Hepatocyte (in vitro differentiated cells): ENCODE results near the gene STOM. TPM values are rescaled to one million over a fixed set of nuclear protein-coding genes. Genes with fewer than 3 reads are reported as not detected.

Source experiments
- DNase-seq: peaks from one replicate; pipeline ENCODE4 v3.0.0-alpha.2; 2016; ENCODE audit warnings: low spot score
- H2AFZ ChIP-seq: fragments of 200-600 bp; sonication (generic); 2 replicates; pipeline ENCODE4 v1.6.0; 2016; ENCODE audit warnings: antibody characterized with exemption, mild to moderate bottlenecking
- H3K27ac ChIP-seq: fragments of 200-600 bp; sonication (generic); 2 replicates; pipeline ENCODE4 v1.5.1; 2016; ENCODE audit warnings: mild to moderate bottlenecking
- H3K27me3 ChIP-seq: fragments of 200-600 bp; sonication (generic); 2 replicates; pipeline ENCODE4 v1.6.1; 2016
- H3K36me3 ChIP-seq: fragments of 200-600 bp; sonication (generic); replicated peaks from 2 replicates; pipeline ENCODE4 v1.5.1; 2016; ENCODE audit warnings: low read depth; ENCODE audit not compliant: insufficient read depth
- H3K4me1 ChIP-seq: fragments of 200-600 bp; sonication (generic); 2 replicates; pipeline ENCODE4 v1.5.1; 2016; ENCODE audit warnings: mild to moderate bottlenecking, moderate library complexity; ENCODE audit not compliant: insufficient read depth
- H3K4me2 ChIP-seq: fragments of 200-600 bp; sonication (generic); 2 replicates; pipeline ENCODE4 v1.6.0; 2016
- H3K4me3 ChIP-seq: fragments of 200-600 bp; sonication (generic); 2 replicates; pipeline ENCODE4 v1.5.1; 2016; ENCODE audit warnings: mild to moderate bottlenecking
- H3K79me2 ChIP-seq: fragments of 200-600 bp; sonication (generic); 2 replicates; pipeline ENCODE4 v1.6.0; 2017; ENCODE audit warnings: mild to moderate bottlenecking
- H3K9me2 ChIP-seq: fragments of 200-600 bp; sonication (generic); replicated peaks from 2 replicates; pipeline ENCODE4 v1.6.0; 2017; ENCODE audit warnings: mild to moderate bottlenecking; ENCODE audit not compliant: insufficient read depth
- H3K9me3 ChIP-seq: fragments of 200-600 bp; sonication (generic); 2 replicates; pipeline ENCODE4 v1.5.1; 2016; ENCODE audit warnings: low read depth, mild to moderate bottlenecking
- H4K20me1 ChIP-seq: fragments of 200-600 bp; sonication (generic); 2 replicates; pipeline ENCODE4 v1.6.0; 2016; ENCODE audit warnings: mild to moderate bottlenecking; ENCODE audit not compliant: insufficient read depth, poor library complexity, severe bottlenecking
- CTCF ChIP-seq: fragments of 200-600 bp; sonication (generic); IDR thresholded peaks from 2 replicates; pipeline ENCODE4 v1.5.1; 2016; ENCODE audit warnings: antibody characterized with exemption, mild to moderate bottlenecking; ENCODE audit not compliant: poor library complexity
- EZH2 ChIP-seq: fragments of 200-600 bp; sonication (generic); IDR thresholded peaks from 2 replicates; pipeline ENCODE4 v1.6.1; 2016; ENCODE audit warnings: antibody characterized with exemption, mild to moderate bottlenecking, borderline replicate concordance
- EZH2phosphoT487 ChIP-seq: fragments of 200-600 bp; sonication (generic); IDR thresholded peaks from one replicate; pipeline ENCODE4 v1.6.1; 2018; ENCODE audit warnings: antibody characterized with exemption, mild to moderate bottlenecking, low read depth, moderate library complexity; ENCODE audit not compliant: unreplicated experiment, severe bottlenecking
- WGBS: methylation state at CpG from one replicate; pipeline ENCODE4 v1.1.6; 2016; ENCODE audit warnings: low lambda C conversion rate; ENCODE audit errors: missing lambda C conversion rate; 5-methylcytosine and 5-hydroxymethylcytosine counted together
- polyA plus RNA-seq: library from polyadenylated mRNA; unstranded; fragments of >200 nt; fragmentation: Nextera tagmentation; extraction: Ambion mirVana; gene quantifications from 2 replicates; pipeline ENCODE4 v1.2.1, GENCODE V29; 2016
- total RNA-seq: library from RNA; depleted of rRNA; stranded (reverse); fragments of >200 nt; gene quantifications from 2 replicates; pipeline ENCODE4 v1.2.3, GENCODE V29; 2014

The STOM gene
- total and polyA plus RNA-seq, 2 experiments from 2014 or later: 85.5 to 130 TPM

GRCh38 chr9:121303456-121304451 lies 66.3 kb downstream of the STOM start:
- H3K27ac ChIP-seq: no peak overlapping the region
- peaks cover 8% of the 10 kb centered on the region for H3K79me2 ChIP-seq
- H4K20me1 ChIP-seq: no peaks in the 10 kb centered on the region

GRCh38 chr9:121302786-121303185 lies 67.3 kb downstream of the STOM start:
- H3K27ac ChIP-seq: no peak overlapping the region
- H3K4me3 ChIP-seq: no peak overlapping the region
- peaks cover 8% of the 10 kb centered on the region for H3K79me2 ChIP-seq
- no peak for DNase-seq
- peaks cover 21% of the 10 kb centered on the region for H3K4me1 ChIP-seq
- WGBS: 99% methylated on average over 13 of the region's 13 CpGs
- no peaks in the 10 kb centered on the region for H3K9me3 ChIP-seq
- no peaks in the 10 kb centered on the region for H4K20me1 ChIP-seq
- no peaks in the 10 kb centered on the region for H3K36me3 ChIP-seq
- no peak overlapping the region for H2AFZ ChIP-seq
- no peak overlapping the region for H3K4me2 ChIP-seq
- H3K27me3 ChIP-seq: no peaks in the 10 kb centered on the region
- H3K9me2 ChIP-seq: no peaks in the 10 kb centered on the region
- TF ChIP-seq EZH2 (no peak), EZH2phosphoT487 (no peak), CTCF (no peak)

More at GRCh38 chr9:121303456-121304451, 66.3 kb downstream of the STOM start:
- Histone ChIP-seq H3K4me3 (no peak overlapping the region), H3K9me2 (no peaks in the 10 kb centered on the region), H3K4me1 (peaks cover 14% of the 10 kb centered on the region), H3K9me3 (no peaks in the 10 kb centered on the region), H3K36me3 (no peaks in the 10 kb centered on the region), H3K27me3 (no peaks in the 10 kb centered on the region), H3K4me2 (no peak overlapping the region), H2AFZ (no peak overlapping the region)
- TF ChIP-seq EZH2phosphoT487: no peak
- no peak for TF ChIP-seq CTCF
- no peak for TF ChIP-seq EZH2
- WGBS: 89% methylated on average over 3 of the region's 3 CpGs
- no peak for DNase-seq

GRCh38 chr9:121302341-121302740 lies 67.7 kb downstream of the STOM start:
- Histone ChIP-seq H3K27ac (no peak overlapping the region), H3K9me3 (no peaks in the 10 kb centered on the region), H3K79me2 (peaks cover 8% of the 10 kb centered on the region), H3K4me2 (no peak overlapping the region), H3K27me3 (no peaks in the 10 kb centered on the region), H3K9me2 (no peaks in the 10 kb centered on the region), H2AFZ (no peak overlapping the region), H3K4me3 (no peak overlapping the region), H4K20me1 (no peaks in the 10 kb centered on the region), H3K36me3 (no peaks in the 10 kb centered on the region), H3K4me1 (peaks cover 25% of the 10 kb centered on the region)
- 95% methylated on average over 5 of the region's 5 CpGs for WGBS
- TF ChIP-seq CTCF (no peak), EZH2 (no peak), EZH2phosphoT487 (no peak)
- no peak for DNase-seq
